H9 (cell line): ENCODE data around the gene SWAP70. TPM values are rescaled to one million over a fixed set of nuclear protein-coding genes. Genes with fewer than 3 reads are reported as not detected.

Source experiments
- DNase-seq: peaks from one replicate; pipeline ENCODE4 v3.0.0-alpha.2; 2017
- H2AFZ ChIP-seq: one replicate; pipeline ENCODE4 v1.6.1; 2013; ENCODE audit warnings: mild to moderate bottlenecking, low read length, control low read depth, moderate library complexity
- H2AK5ac ChIP-seq: 2 replicates; pipeline ENCODE4 v1.6.1; 2013; ENCODE audit warnings: low read length, control low read depth, mixed read lengths; ENCODE audit not compliant: insufficient read length
- H2BK120ac ChIP-seq: one replicate; pipeline ENCODE4 v1.6.1; 2013; ENCODE audit warnings: low read depth, mild to moderate bottlenecking, low read length, control low read depth, inconsistent platforms; ENCODE audit not compliant: poor library complexity, severe bottlenecking
- H2BK12ac ChIP-seq: 2 replicates; pipeline ENCODE4 v1.6.1; 2013; ENCODE audit warnings: low read length, control low read depth, mixed read lengths, low read depth; ENCODE audit not compliant: insufficient read length
- H2BK15ac ChIP-seq: 2 replicates; pipeline ENCODE4 v1.6.1; 2013; ENCODE audit warnings: low read depth, low read length, control low read depth
- H2BK20ac ChIP-seq: one replicate; pipeline ENCODE4 v1.6.1; 2013; ENCODE audit warnings: low read depth, mild to moderate bottlenecking, low read length, control low read depth, inconsistent platforms; ENCODE audit not compliant: poor library complexity, severe bottlenecking
- H2BK5ac ChIP-seq: 2 replicates; pipeline ENCODE4 v1.6.1; 2013; ENCODE audit warnings: low read length, control low read depth, mixed read lengths; ENCODE audit not compliant: insufficient read length
- H3K14ac ChIP-seq: 2 replicates; pipeline ENCODE4 v1.6.1; 2013; ENCODE audit warnings: low read length, control low read depth; ENCODE audit not compliant: insufficient read depth
- H3K18ac ChIP-seq: 2 replicates; pipeline ENCODE4 v1.6.1; 2013; ENCODE audit warnings: low read depth, mild to moderate bottlenecking, mixed read lengths, low read length, control low read depth; ENCODE audit not compliant: insufficient read length
- H3K23ac ChIP-seq: 2 replicates; pipeline ENCODE4 v1.6.1; 2013; ENCODE audit warnings: low read length, control low read depth, mixed read lengths, low read depth; ENCODE audit not compliant: insufficient read length
- H3K23me2 ChIP-seq: 2 replicates; pipeline ENCODE4 v1.6.1; 2013; ENCODE audit warnings: low read depth, mild to moderate bottlenecking, mixed read lengths, low read length, control low read depth; ENCODE audit not compliant: insufficient read length, poor library complexity, severe bottlenecking
- H3K27ac ChIP-seq: 2 replicates; pipeline ENCODE4 v1.5.1; 2013; ENCODE audit warnings: low read length, control low read depth, mixed read lengths, low read depth; ENCODE audit not compliant: insufficient read length
- H3K27me3 ChIP-seq: 2 replicates; pipeline ENCODE4 v1.6.1; 2013; ENCODE audit warnings: low read length, control low read depth, inconsistent platforms; ENCODE audit not compliant: insufficient read depth
- H3K4ac ChIP-seq: 2 replicates; pipeline ENCODE4 v1.6.1; 2013; ENCODE audit warnings: low read depth, mild to moderate bottlenecking, control low read depth, inconsistent platforms, low read length, moderate library complexity
- H3K4me1 ChIP-seq: 2 replicates; pipeline ENCODE4 v1.6.1; 2013; ENCODE audit warnings: low read length, control low read depth, inconsistent platforms; ENCODE audit not compliant: insufficient read depth
- H3K4me2 ChIP-seq: 2 replicates; pipeline ENCODE4 v1.6.1; 2013; ENCODE audit warnings: low read length, control low read depth, mixed read lengths; ENCODE audit not compliant: insufficient read length, insufficient read depth
- H3K56ac ChIP-seq: 2 replicates; pipeline ENCODE4 v1.6.1; 2013; ENCODE audit warnings: low read depth, mild to moderate bottlenecking, mixed read lengths, low read length, control low read depth; ENCODE audit not compliant: insufficient read length
- H3K79me1 ChIP-seq: 2 replicates; pipeline ENCODE4 v1.6.1; 2013; ENCODE audit warnings: low read depth, mild to moderate bottlenecking, moderate library complexity, low read length, control low read depth, inconsistent platforms; ENCODE audit not compliant: insufficient read depth, poor library complexity, severe bottlenecking
- H3K79me2 ChIP-seq: 2 replicates; pipeline ENCODE4 v1.6.1; 2013; ENCODE audit warnings: low read length, control low read depth, inconsistent platforms; ENCODE audit not compliant: insufficient read depth
- H3K9ac ChIP-seq: 2 replicates; pipeline ENCODE4 v1.6.1; 2013; ENCODE audit warnings: low read length, control low read depth, mixed read lengths; ENCODE audit not compliant: insufficient read length; ENCODE audit errors: extremely low read depth
- H3K9me3 ChIP-seq: one replicate; pipeline ENCODE4 v1.6.1; 2013; ENCODE audit warnings: low read depth, low read length, inconsistent platforms; ENCODE audit not compliant: control insufficient read depth
- H3T11ph ChIP-seq: one replicate; pipeline ENCODE4 v1.6.1; 2013; ENCODE audit warnings: mild to moderate bottlenecking, low read length, control low read depth, inconsistent platforms
- H4K20me1 ChIP-seq: one replicate; pipeline ENCODE4 v1.6.1; 2013; ENCODE audit not compliant: control insufficient read depth, insufficient read length, insufficient read depth
- H4K5ac ChIP-seq: 2 replicates; pipeline ENCODE4 v1.6.1; 2013; ENCODE audit warnings: low read depth, mild to moderate bottlenecking, mixed read lengths, low read length, control low read depth; ENCODE audit not compliant: insufficient read length
- H4K8ac ChIP-seq: replicated peaks from 2 replicates; pipeline ENCODE4 v1.6.1; 2013; ENCODE audit warnings: low read length, control low read depth, mixed read lengths, low read depth; ENCODE audit not compliant: insufficient read length
- H4K91ac ChIP-seq: 2 replicates; pipeline ENCODE4 v1.6.1; 2013; ENCODE audit warnings: low read depth, mild to moderate bottlenecking, moderate library complexity, mixed read lengths, low read length, control low read depth; ENCODE audit not compliant: insufficient read length
- H3K27ac Mint-ChIP-seq, 3 experiments: 2 replicates in 2 of 3; 3 replicates in 1 of 3; pipeline ENCODE4 v1.8.0; 2020 to 2021; ENCODE audit warnings: mixed read lengths in 3 of 3, mild to moderate bottlenecking in 1 of 3, moderate library complexity in 1 of 3
- H3K27me3 Mint-ChIP-seq: 2 replicates; pipeline ENCODE4 v1.8.0; 2021; ENCODE audit warnings: low read depth, mild to moderate bottlenecking, moderate library complexity, mixed read lengths
- H3K36me3 Mint-ChIP-seq, 3 experiments: 2 replicates in 2 of 3; 3 replicates in 1 of 3; pipeline ENCODE4 v1.8.0; 2020 to 2021; ENCODE audit warnings: low read depth in 3 of 3, mixed read lengths in 3 of 3; ENCODE audit not compliant: insufficient read depth in 1 of 3
- H3K4me1 Mint-ChIP-seq, 2 experiments: 2 replicates each; pipeline ENCODE4 v1.8.0; 2020; ENCODE audit warnings: mixed read lengths in 2 of 2
- H3K4me3 Mint-ChIP-seq, 2 experiments: 2 replicates in 1 of 2; 3 replicates in 1 of 2; pipeline ENCODE4 v1.8.0; 2020 to 2021; ENCODE audit warnings: mild to moderate bottlenecking in 2 of 2, mixed read lengths in 2 of 2, moderate library complexity in 1 of 2
- H3K9me3 Mint-ChIP-seq, 2 experiments: 2 replicates in 1 of 2; 3 replicates in 1 of 2; pipeline ENCODE4 v1.8.0; 2020; ENCODE audit warnings: mild to moderate bottlenecking in 2 of 2, mixed read lengths in 2 of 2, moderate library complexity in 1 of 2
- WGBS: extraction: QIAGEN DNeasy Blood & Tissue Kit; methylation state at CpG from one replicate; pipeline ENCODE4 v1.1.7; 2013; ENCODE audit warnings: missing lambda C conversion rate, low lambda C conversion rate, mixed read lengths; ENCODE audit not compliant: insufficient read length; ENCODE audit errors: extremely low coverage; 5-methylcytosine and 5-hydroxymethylcytosine counted together
- total RNA-seq: library from RNA; stranded (reverse); gene quantifications from 2 replicates; pipeline ENCODE4 v1.2.1, GENCODE V29; 2021
- TF ChIP-seq, protein P1 (sequence below): fragments of 200-600 bp; sonication (generic); conservative IDR thresholded peaks from 3 replicates; pipeline ENCODE4 v1.8.0; 2021; ENCODE audit warnings: antibody characterized with exemption, mild to moderate bottlenecking

The SWAP70 gene
- total RNA-seq, 1 experiment from 2014 or later: 34.4 TPM

GRCh38 chr11:9616042-9616675 lies 47.7 kb upstream of the SWAP70 start:
- Histone ChIP-seq H3K23me2 (peaks cover 11% of the 10 kb centered on the region), H3K23ac (no peak overlapping the region), H4K8ac (no peak overlapping the region), H3K9ac (no peak overlapping the region), H2AK5ac (no peak overlapping the region), H3K18ac (no peak overlapping the region), H3K4me1 (no peaks in the 10 kb centered on the region), H3K9me3 (no peaks in the 10 kb centered on the region), H3T11ph (no peak overlapping the region), H2BK5ac (no peak overlapping the region), H3K27me3 (no peaks in the 10 kb centered on the region), H3K79me1 (no peaks in the 10 kb centered on the region), H3K4ac (no peak overlapping the region), H3K27ac (no peak overlapping the region), H2AFZ (no peak overlapping the region), H4K20me1 (no peaks in the 10 kb centered on the region), H3K79me2 (no peaks in the 10 kb centered on the region), H2BK15ac (no peak overlapping the region), H2BK20ac (no peak overlapping the region), H4K91ac (no peak overlapping the region), H2BK12ac (no peak overlapping the region), H3K4me2 (no peak overlapping the region), H3K14ac (no peak overlapping the region), H3K56ac (no peak overlapping the region), H4K5ac (no peak overlapping the region), H2BK120ac (no peak overlapping the region)
- H3K4me1 Mint-ChIP-seq: peaks cover 22 to 23% of the 10 kb centered on the region in 2 experiments
- TF ChIP-seq, protein P1, sequence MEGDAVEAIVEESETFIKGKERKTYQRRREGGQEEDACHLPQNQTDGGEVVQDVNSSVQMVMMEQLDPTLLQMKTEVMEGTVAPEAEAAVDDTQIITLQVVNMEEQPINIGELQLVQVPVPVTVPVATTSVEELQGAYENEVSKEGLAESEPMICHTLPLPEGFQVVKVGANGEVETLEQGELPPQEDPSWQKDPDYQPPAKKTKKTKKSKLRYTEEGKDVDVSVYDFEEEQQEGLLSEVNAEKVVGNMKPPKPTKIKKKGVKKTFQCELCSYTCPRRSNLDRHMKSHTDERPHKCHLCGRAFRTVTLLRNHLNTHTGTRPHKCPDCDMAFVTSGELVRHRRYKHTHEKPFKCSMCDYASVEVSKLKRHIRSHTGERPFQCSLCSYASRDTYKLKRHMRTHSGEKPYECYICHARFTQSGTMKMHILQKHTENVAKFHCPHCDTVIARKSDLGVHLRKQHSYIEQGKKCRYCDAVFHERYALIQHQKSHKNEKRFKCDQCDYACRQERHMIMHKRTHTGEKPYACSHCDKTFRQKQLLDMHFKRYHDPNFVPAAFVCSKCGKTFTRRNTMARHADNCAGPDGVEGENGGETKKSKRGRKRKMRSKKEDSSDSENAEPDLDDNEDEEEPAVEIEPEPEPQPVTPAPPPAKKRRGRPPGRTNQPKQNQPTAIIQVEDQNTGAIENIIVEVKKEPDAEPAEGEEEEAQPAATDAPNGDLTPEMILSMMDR: no peak
- no peak for DNase-seq
- no peak overlapping the region for H3K27ac Mint-ChIP-seq
- H3K27me3 Mint-ChIP-seq: no peaks in the 10 kb centered on the region
- H3K9me3 Mint-ChIP-seq: peaks cover 0 to 2% of the 10 kb centered on the region in 2 experiments; a peak in 1 of 5 replicates
- no CpG with 5 or more reads among the region's 2 CpGs for WGBS
- H3K4me3 Mint-ChIP-seq: no peak overlapping the region
- H3K36me3 Mint-ChIP-seq: 0 out of 7 replicates have a peak, but pooled peaks cover 0 to 3% (median 0%) of the 10 kb centered on the region in 3 experiments
